Activated naive CD4-positive, alpha-beta T cell treated with anti-CD3 and anti-CD28 coated beads, Interleukin-2, amount 50 U/mL, for 72 hours (primary cell): ENCODE results near the gene CCDC51. TPM values are rescaled to one million over a fixed set of nuclear protein-coding genes. Genes with fewer than 3 reads are reported as not detected.
A peak's percentile ranks its signal among the peaks of the same experiment; 100 is the strongest.

Experiments
- ATAC-seq, 2 donors: fragments of 150-1000 bp; cut with Tn5 transposase; 2 replicates each; pipeline ENCODE4 v1.10.0; 2021; ENCODE audit warnings: mild to moderate bottlenecking in 2 of 2, moderate library complexity in 2 of 2
- DNase-seq, 2 donors: peaks; one replicate each; pipeline ENCODE4 v3.0.0; 2021 to 2022; ENCODE audit warnings: low spot score in 2 of 2
- H3K27ac Mint-ChIP-seq, 2 donors: one replicate each; pipeline ENCODE4 v1.8.0; 2022; ENCODE audit warnings: mild to moderate bottlenecking in 2 of 2, mixed read lengths in 2 of 2
- H3K36me3 Mint-ChIP-seq, 2 donors: one replicate each; pipeline ENCODE4 v1.8.0; 2022; ENCODE audit warnings: mixed read lengths in 2 of 2
- H3K9me3 Mint-ChIP-seq, 2 donors: one replicate each; pipeline ENCODE4 v1.8.0; 2022; ENCODE audit warnings: mixed read lengths in 2 of 2
- total RNA-seq, 2 donors: library from RNA; stranded (reverse); gene quantifications; one replicate each; pipeline ENCODE4 v1.2.3, GENCODE V29; 2022

Gene CCDC51
- total RNA-seq, 2 donors from 2014 or later, result 21.7 to 27.1 TPM

- DNase-seq (no peak), ATAC-seq (no peak)
- Mint-ChIP-seq H3K9me3 (no peaks in the 10 kb centered on the region), H3K27ac (peak overlapping the region; percentile 90 to 96), H3K36me3 (peaks cover 7 to 23% of the 10 kb centered on the region in 2 donors)
These were observed 6.1 kb upstream of the CCDC51 start for GRCh38 chr3:48446043-48446424.

GRCh38 chr3:48445277-48445882, 5.5 kb upstream of the CCDC51 start:
- Mint-ChIP-seq H3K36me3 (peaks cover 11 to 28% of the 10 kb centered on the region in 2 donors), H3K9me3 (no peaks in the 10 kb centered on the region), H3K27ac (peak overlapping the region in 1 of 2 donors; percentile 90)
- ATAC-seq (no peak), DNase-seq (no peak)

GRCh38 chr3:48441940-48442339, 2.0 kb upstream of the CCDC51 start:
- H3K27ac Mint-ChIP-seq, result peak overlapping the region in 1 of 2 donors; percentile 96
- DNase-seq, result no peak

GRCh38 chr3:48440590-48440958, 655 bp upstream of the CCDC51 start:
- H3K36me3 Mint-ChIP-seq, result peaks cover 14 to 17% of the 10 kb centered on the region in 2 donors
- no peaks in the 10 kb centered on the region for H3K9me3 Mint-ChIP-seq
- no peak for DNase-seq
- ATAC-seq, result no peak
- H3K27ac Mint-ChIP-seq, result peak overlapping the region in 1 of 2 donors; percentile 96

More at GRCh38 chr3:48441940-48442339, 2.0 kb upstream of the CCDC51 start:
- Mint-ChIP-seq H3K36me3 (peaks cover 20 to 23% of the 10 kb centered on the region in 2 donors), H3K9me3 (no peaks in the 10 kb centered on the region)
- no peak for ATAC-seq

- DNase-seq (no peak), ATAC-seq (no peak)
- Mint-ChIP-seq H3K36me3 (peaks cover 14 to 17% of the 10 kb centered on the region in 2 donors), H3K9me3 (no peaks in the 10 kb centered on the region), H3K27ac (no peak overlapping the region)
These were observed 2.1 kb downstream of the CCDC51 start for GRCh38 chr3:48437812-48438211.

GRCh38 chr3:48436855-48437254, 3.1 kb downstream of the CCDC51 start:
- Mint-ChIP-seq H3K36me3 (peaks cover 14 to 17% of the 10 kb centered on the region in 2 donors), H3K9me3 (no peaks in the 10 kb centered on the region), H3K27ac (no peak overlapping the region)
- ATAC-seq (no peak), DNase-seq (no peak)

- DNase-seq, result no peak
- Mint-ChIP-seq H3K36me3 (peaks cover 14% of the 10 kb centered on the region in 2 donors), H3K27ac (no peak overlapping the region), H3K9me3 (no peaks in the 10 kb centered on the region)
- no peak for ATAC-seq
These were observed 3.5 kb downstream of the CCDC51 start for GRCh38 chr3:48436477-48436787.

- peak; percentile 23 to 45 for ATAC-seq
- H3K9me3 Mint-ChIP-seq, result no peaks in the 10 kb centered on the region
- DNase-seq, result peak; percentile 82 to 87
- no peak overlapping the region for H3K27ac Mint-ChIP-seq
- H3K36me3 Mint-ChIP-seq, result peaks cover 11 to 14% of the 10 kb centered on the region in 2 donors
These were observed 4.0 kb downstream of the CCDC51 start for GRCh38 chr3:48435774-48436476.

GRCh38 chr3:48435223-48435595, 4.7 kb downstream of the CCDC51 start:
- Mint-ChIP-seq H3K9me3 (no peaks in the 10 kb centered on the region), H3K27ac (no peak overlapping the region), H3K36me3 (peaks cover 6 to 7% of the 10 kb centered on the region in 2 donors)
- no peak for DNase-seq
- ATAC-seq, result no peak

- no peaks in the 10 kb centered on the region for H3K9me3 Mint-ChIP-seq
- peak overlapping the region in 1 of 2 donors; percentile 30 for H3K27ac Mint-ChIP-seq
- ATAC-seq, result no peak
- H3K36me3 Mint-ChIP-seq, result peaks cover 2% of the 10 kb centered on the region in 2 donors
- no peak for DNase-seq
These were observed 5.2 kb downstream of the CCDC51 start for GRCh38 chr3:48434591-48435222.

GRCh38 chr3:48433472-48434118, 6.3 kb downstream of the CCDC51 start:
- Mint-ChIP-seq H3K9me3 (no peaks in the 10 kb centered on the region), H3K27ac (no peak overlapping the region), H3K36me3 (no peaks in the 10 kb centered on the region)
- DNase-seq, result no peak
- ATAC-seq, result no peak

GRCh38 chr3:48432411-48433371, 7.2 kb downstream of the CCDC51 start:
- ATAC-seq, result peak in 1 of 2 donors; percentile 40
- Mint-ChIP-seq H3K36me3 (no peaks in the 10 kb centered on the region), H3K27ac (peak overlapping the region in 1 of 2 donors; percentile 79), H3K9me3 (no peaks in the 10 kb centered on the region)
- no peak for DNase-seq

GRCh38 chr3:48431224-48432029, 8.5 kb downstream of the CCDC51 start:
- Mint-ChIP-seq H3K9me3 (no peaks in the 10 kb centered on the region), H3K36me3 (no peaks in the 10 kb centered on the region), H3K27ac (peak overlapping the region in 1 of 2 donors; percentile 79)
- DNase-seq (no peak), ATAC-seq (no peak)

- DNase-seq (no peak), ATAC-seq (no peak)
- peak overlapping the region; percentile 40 to 79 for H3K27ac Mint-ChIP-seq
- no peaks in the 10 kb centered on the region for H3K9me3 Mint-ChIP-seq
- no peaks in the 10 kb centered on the region for H3K36me3 Mint-ChIP-seq
These were observed 9.2 kb downstream of the CCDC51 start for GRCh38 chr3:48430708-48431101.

- Mint-ChIP-seq H3K27ac (peak within 1 kb of the TSS; percentile 58 to 79), H3K9me3 (no peaks in the 10 kb centered on the region), H3K36me3 (no peaks in the 10 kb centered on the region)
- ATAC-seq (peak; percentile 15 to 19), DNase-seq (no peak)
These were observed 9.8 kb downstream of the CCDC51 start, which contains the start of gene PLXNB1 for GRCh38 chr3:48429960-48430707. PLXNB1 (minus strand) TSS chr3:48430086; CDS start chr3:48424611, 5,475 bp downstream.
